Natural killer cell treated with Interleukin-12 subunit alpha and Interleukin-12 subunit beta and Interleukin-15 and Interleukin-18, amount 100 ng/mL, for 72 hours (primary cell): ENCODE results near the gene SYT2. TPM values are rescaled to one million over a fixed set of nuclear protein-coding genes. Genes with fewer than 3 reads are reported as not detected.
"Not testable (repeated sequence)": the region's sequence is repeated elsewhere in the genome, so short reads cannot be mapped to it uniquely, and the experiment has no call there.

Experiments used
- ATAC-seq, 2 donors: fragments of 150-1000 bp; cut with Tn5 transposase in 1 of 2; sonication (Bioruptor Pico), chemical (Tn5 transposase) in 1 of 2; 2 replicates each; pipeline ENCODE4 v1.10.0; 2021
- DNase-seq: peaks from one replicate; pipeline ENCODE4 v3.0.0; 2022; ENCODE audit warnings: low spot score
- H3K27ac Mint-ChIP-seq, 2 donors: 1 replicate in 1 of 2; 2 replicates in 1 of 2; pipeline ENCODE4 v1.8.0; 2022; ENCODE audit warnings: mixed read lengths in 2 of 2, mild to moderate bottlenecking in 1 of 2, moderate library complexity in 1 of 2
- H3K27me3 Mint-ChIP-seq, 2 donors: 1 replicate in 1 of 2; 2 replicates in 1 of 2; pipeline ENCODE4 v1.8.0; 2022; ENCODE audit warnings: mixed read lengths in 2 of 2
- H3K36me3 Mint-ChIP-seq: one replicate; pipeline ENCODE4 v1.8.0; 2022; ENCODE audit warnings: mixed read lengths
- H3K4me1 Mint-ChIP-seq, 2 donors: 1 replicate in 1 of 2; 2 replicates in 1 of 2; pipeline ENCODE4 v1.8.0; 2022; ENCODE audit warnings: low read depth in 2 of 2, mixed read lengths in 2 of 2, mild to moderate bottlenecking in 1 of 2
- H3K4me3 Mint-ChIP-seq: one replicate; pipeline ENCODE4 v1.8.0; 2022; ENCODE audit warnings: mixed read lengths
- H3K9me3 Mint-ChIP-seq: 2 replicates; pipeline ENCODE4 v1.8.0; 2022; ENCODE audit warnings: mixed read lengths
- total RNA-seq, 2 donors: library from RNA; stranded (reverse); gene quantifications; one replicate each; pipeline ENCODE4 v1.2.3, GENCODE V29; 2022

Gene SYT2
- total RNA-seq, 2 donors from 2014 or later = not detected

GRCh38 chr1:202638701-202639305, 71.5 kb downstream of the SYT2 start:
- H3K9me3 Mint-ChIP-seq, DNase-seq, H3K4me1 Mint-ChIP-seq, H3K36me3 Mint-ChIP-seq, H3K4me3 Mint-ChIP-seq, ATAC-seq, H3K27ac Mint-ChIP-seq: not testable (repeated sequence)
- peaks cover 32 to 53% of the 10 kb centered on the region in 2 donors for H3K27me3 Mint-ChIP-seq

GRCh38 chr1:202638019-202638700, 72.1 kb downstream of the SYT2 start:
- peaks cover 5 to 6% of the 10 kb centered on the region in 2 donors for H3K4me1 Mint-ChIP-seq

GRCh38 chr1:202637321-202638018, 72.8 kb downstream of the SYT2 start:
- peaks cover 29 to 45% of the 10 kb centered on the region in 2 donors for H3K27me3 Mint-ChIP-seq
- H3K4me1 Mint-ChIP-seq, H3K27ac Mint-ChIP-seq, DNase-seq, H3K4me3 Mint-ChIP-seq, H3K9me3 Mint-ChIP-seq, H3K36me3 Mint-ChIP-seq: not testable (repeated sequence)
- ATAC-seq = peak in 1 of 2 donors; percentile 29

More at GRCh38 chr1:202638019-202638700, 72.1 kb downstream of the SYT2 start:
- Mint-ChIP-seq H3K4me3 (no peak overlapping the region), H3K9me3 (no peaks in the 10 kb centered on the region), H3K36me3 (no peaks in the 10 kb centered on the region), H3K27ac (no peak overlapping the region), H3K27me3 (peaks cover 34 to 48% of the 10 kb centered on the region in 2 donors)
- DNase-seq (no peak), ATAC-seq (no peak)

GRCh38 chr1:202636171-202636570, 74.1 kb downstream of the SYT2 start:
- H3K9me3 Mint-ChIP-seq, H3K27ac Mint-ChIP-seq, H3K4me3 Mint-ChIP-seq, DNase-seq, H3K36me3 Mint-ChIP-seq, H3K4me1 Mint-ChIP-seq, ATAC-seq: not testable (repeated sequence)
- H3K27me3 Mint-ChIP-seq = peaks cover 35 to 44% of the 10 kb centered on the region in 2 donors

- ATAC-seq (no peak), DNase-seq (no peak)
- no peak overlapping the region for H3K4me3 Mint-ChIP-seq
- H3K36me3 Mint-ChIP-seq = no peaks in the 10 kb centered on the region
- peaks cover 32 to 36% of the 10 kb centered on the region in 2 donors for H3K4me1 Mint-ChIP-seq
- H3K27me3 Mint-ChIP-seq = peaks cover 14 to 23% of the 10 kb centered on the region in 2 donors
- H3K9me3 Mint-ChIP-seq = no peaks in the 10 kb centered on the region
- peak overlapping the region in 1 of 2 donors; percentile 26 for H3K27ac Mint-ChIP-seq
Measured at GRCh38 chr1:202632241-202632640, 78.0 kb downstream of the SYT2 start.

- Mint-ChIP-seq H3K9me3 (no peaks in the 10 kb centered on the region), H3K27ac (peak overlapping the region; percentile 26 to 33), H3K4me1 (peaks cover 38 to 41% of the 10 kb centered on the region in 2 donors), H3K4me3 (no peak overlapping the region), H3K36me3 (no peaks in the 10 kb centered on the region), H3K27me3 (peaks cover 14 to 23% of the 10 kb centered on the region in 2 donors)
- DNase-seq = no peak
- ATAC-seq = no peak
Measured at GRCh38 chr1:202631076-202631923, 79.0 kb downstream of the SYT2 start.

- Mint-ChIP-seq H3K27ac (no peak overlapping the region), H3K27me3 (peaks cover 14 to 21% of the 10 kb centered on the region in 2 donors), H3K36me3 (no peaks in the 10 kb centered on the region), H3K4me1 (peaks cover 41 to 44% of the 10 kb centered on the region in 2 donors), H3K4me3 (no peak overlapping the region), H3K9me3 (no peaks in the 10 kb centered on the region)
- ATAC-seq (no peak), DNase-seq (no peak)
Measured at GRCh38 chr1:202630541-202630940, 79.7 kb downstream of the SYT2 start.

- not testable (repeated sequence) for ATAC-seq, DNase-seq, H3K4me3 Mint-ChIP-seq, H3K36me3 Mint-ChIP-seq, H3K9me3 Mint-ChIP-seq
- Mint-ChIP-seq H3K27me3 (peaks cover 14 to 21% of the 10 kb centered on the region in 2 donors), H3K4me1 (peaks cover 41 to 45% of the 10 kb centered on the region in 2 donors), H3K27ac (peak overlapping the region in 1 of 2 donors; percentile 12)
Measured at GRCh38 chr1:202630096-202630495, 80.2 kb downstream of the SYT2 start.

- Mint-ChIP-seq H3K27ac (peak overlapping the region; percentile 2 to 12), H3K27me3 (peaks cover 7 to 21% of the 10 kb centered on the region in 2 donors), H3K4me1 (peaks cover 41 to 45% of the 10 kb centered on the region in 2 donors), H3K4me3 (peak overlapping the region; percentile 51)
- H3K36me3 Mint-ChIP-seq, DNase-seq, H3K9me3 Mint-ChIP-seq: not testable (repeated sequence)
- peak; percentile 87 for ATAC-seq
Measured at GRCh38 chr1:202629257-202629811, 80.9 kb downstream of the SYT2 start.

GRCh38 chr1:202628646-202629215, 81.5 kb downstream of the SYT2 start:
- no peak for DNase-seq
- Mint-ChIP-seq H3K9me3 (no peaks in the 10 kb centered on the region), H3K4me1 (peaks cover 41 to 45% of the 10 kb centered on the region in 2 donors), H3K4me3 (peak overlapping the region; percentile 51), H3K36me3 (no peaks in the 10 kb centered on the region), H3K27me3 (peaks cover 6 to 20% of the 10 kb centered on the region in 2 donors), H3K27ac (peak overlapping the region; percentile 2 to 12)
- peak in 1 of 2 donors; percentile 24 for ATAC-seq

- Mint-ChIP-seq H3K9me3 (no peaks in the 10 kb centered on the region), H3K4me1 (peaks cover 41 to 45% of the 10 kb centered on the region in 2 donors), H3K27ac (peak overlapping the region in 1 of 2 donors; percentile 12), H3K4me3 (no peak overlapping the region), H3K27me3 (peaks cover 6 to 15% of the 10 kb centered on the region in 2 donors), H3K36me3 (no peaks in the 10 kb centered on the region)
- ATAC-seq (no peak), DNase-seq (no peak)
Measured at GRCh38 chr1:202627841-202628565, 82.3 kb downstream of the SYT2 start.

GRCh38 chr1:202627036-202627435, 83.2 kb downstream of the SYT2 start:
- ATAC-seq, H3K9me3 Mint-ChIP-seq, H3K36me3 Mint-ChIP-seq, H3K27ac Mint-ChIP-seq, DNase-seq, H3K4me3 Mint-ChIP-seq: not testable (repeated sequence)
- Mint-ChIP-seq H3K27me3 (peaks cover 6 to 12% of the 10 kb centered on the region in 2 donors), H3K4me1 (peaks cover 39 to 45% of the 10 kb centered on the region in 2 donors)
